HG03432 (cell line): ENCODE measurements around the gene PPIP5K1.
A peak's percentile ranks its signal among the peaks of the same experiment; 100 is the strongest.

Experiments used
- ATAC-seq: cut with Tn5 transposase; IDR thresholded peaks from one replicate; pipeline ENCODE4 v1.9.1; 2021; ENCODE audit warnings: mild to moderate bottlenecking, moderate library complexity; ENCODE audit not compliant: unreplicated experiment

PPIP5K1 gene

GRCh38 chr15:43492673-43493601 is 97.1 kb downstream of the PPIP5K1 start, which contains the start of gene TP53BP1:
Gene TP53BP1 (minus strand): TSS chr15:43493156. CDS start chr15:43493043, 113 bp downstream.
- peak; percentile 97 for ATAC-seq

DNA sequence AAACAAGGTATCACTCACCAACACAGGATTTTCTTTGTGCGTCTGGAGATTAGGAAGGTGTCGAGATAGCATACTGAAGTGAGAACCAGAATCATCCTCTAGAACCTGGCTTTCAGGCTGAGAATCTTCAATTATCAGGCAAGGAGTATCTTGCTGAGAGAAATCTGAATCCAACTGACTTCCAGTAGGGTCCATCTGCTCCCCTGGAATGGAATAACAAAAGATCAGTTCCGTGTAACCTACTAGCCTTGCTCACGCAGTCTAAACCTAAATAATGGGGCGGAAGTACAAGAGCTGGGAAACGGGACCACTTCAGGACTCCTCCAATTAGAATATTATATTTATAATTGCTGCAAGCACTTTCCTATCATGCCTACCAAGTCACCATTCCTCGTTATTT is 97.7 kb downstream of the PPIP5K1 start:
- no peak for ATAC-seq

GRCh38 chr15:43489191-43489590 is 100.8 kb downstream of the PPIP5K1 start:
- ATAC-seq = no peak

GRCh38 chr15:43488790-43489189 is 101.2 kb downstream of the PPIP5K1 start:
- ATAC-seq = no peak

DNA sequence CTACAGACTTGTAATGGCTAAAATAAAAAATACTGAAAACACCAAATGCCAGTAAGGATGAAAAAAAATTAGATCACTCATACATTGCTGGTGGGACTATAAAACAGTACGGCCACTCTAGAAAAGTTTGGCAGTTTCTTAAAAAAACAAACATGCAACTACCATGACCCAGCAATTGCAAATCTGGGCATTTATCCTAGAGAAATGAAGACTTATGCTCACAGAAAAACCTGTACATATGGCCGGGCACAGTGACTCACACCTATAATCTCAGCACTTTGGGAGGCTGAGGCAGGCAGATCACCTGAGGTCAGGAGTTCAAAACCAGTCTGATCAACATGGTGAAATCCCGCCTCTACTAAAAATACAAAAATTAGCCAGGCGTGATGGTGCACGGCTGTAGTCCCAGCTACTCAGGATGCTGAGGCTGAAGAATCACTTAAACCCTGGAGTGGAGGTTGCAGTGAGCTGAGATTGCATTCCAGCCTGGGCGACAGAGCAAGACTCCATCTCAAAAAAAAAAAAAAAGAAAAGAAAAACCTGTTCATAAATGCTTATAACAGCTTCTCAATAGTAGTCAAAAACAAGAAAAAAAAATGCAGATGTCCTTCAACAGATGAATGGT is 102.6 kb downstream of the PPIP5K1 start:
- ATAC-seq = no peak

DNA sequence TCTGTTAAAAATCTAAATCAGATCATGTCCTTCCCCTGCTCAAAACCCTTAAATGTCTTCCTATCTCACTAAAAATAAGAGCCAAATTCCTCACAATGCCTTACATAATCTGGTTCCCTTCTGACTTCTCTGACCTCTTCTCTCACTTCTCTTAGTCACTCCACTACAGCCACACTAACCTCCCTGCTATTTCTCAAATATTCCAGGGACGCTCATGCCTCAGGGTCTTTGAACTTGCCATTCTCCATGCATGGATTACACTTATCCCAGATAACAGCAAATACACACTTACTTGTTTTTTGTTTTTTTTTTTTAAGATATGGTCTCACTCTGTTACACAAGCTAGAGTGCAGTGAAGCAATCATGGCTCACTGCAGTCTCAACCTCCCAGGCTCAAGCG is 105.6 kb downstream of the PPIP5K1 start:
- ATAC-seq = no peak
